MM.1S (cell line): ENCODE results near the gene NCOA1.

Source experiments
- DNase-seq: peaks from one replicate; pipeline ENCODE4 v3.0.0-alpha.2; 2015
- H2AFZ ChIP-seq: fragments of 300-600 bp; sonication (generic); 2 replicates; pipeline ENCODE4 v1.6.0; 2016; ENCODE audit warnings: antibody characterized with exemption, low read length
- H3F3A ChIP-seq: fragments of 300-600 bp; sonication (generic); 2 replicates; pipeline ENCODE4 v1.6.1; 2016; ENCODE audit warnings: mild to moderate bottlenecking, antibody characterized with exemption, low read length, moderate library complexity, mixed read lengths; ENCODE audit not compliant: insufficient read depth
- H3K27ac ChIP-seq: fragments of 300-600 bp; sonication (generic); 2 replicates; pipeline ENCODE4 v1.5.1; 2016; ENCODE audit warnings: mild to moderate bottlenecking, low read length
- H3K27me3 ChIP-seq: fragments of 300-600 bp; sonication (generic); replicated peaks from 2 replicates; pipeline ENCODE4 v1.6.0; 2016; ENCODE audit warnings: low read length; ENCODE audit not compliant: insufficient read depth
- H3K36me3 ChIP-seq: fragments of 300-600 bp; sonication (generic); replicated peaks from 2 replicates; pipeline ENCODE4 v1.6.1; 2016; ENCODE audit warnings: mild to moderate bottlenecking, low read length, mixed read lengths; ENCODE audit not compliant: insufficient read depth
- H3K4me1 ChIP-seq: fragments of 300-600 bp; sonication (generic); 2 replicates; pipeline ENCODE4 v1.6.1; 2016; ENCODE audit warnings: low read length, mixed read lengths
- H3K4me2 ChIP-seq: fragments of 300-600 bp; sonication (generic); 2 replicates; pipeline ENCODE4 v1.6.0; 2016; ENCODE audit warnings: low read depth, low read length
- H3K4me3 ChIP-seq: fragments of 300-600 bp; sonication (generic); 2 replicates; pipeline ENCODE4 v1.5.1; 2016; ENCODE audit warnings: low read length, mixed read lengths
- H3K79me2 ChIP-seq: fragments of 300-600 bp; sonication (generic); 2 replicates; pipeline ENCODE4 v1.6.1; 2016; ENCODE audit warnings: mixed run types, low read length, mixed read lengths
- H3K9ac ChIP-seq: fragments of 300-600 bp; sonication (generic); 2 replicates; pipeline ENCODE4 v1.6.1; 2016; ENCODE audit warnings: low read length, mixed read lengths
- H3K9me2 ChIP-seq: fragments of 300-600 bp; sonication (generic); replicated peaks from 2 replicates; pipeline ENCODE4 v1.6.1; 2016; ENCODE audit warnings: mild to moderate bottlenecking, low read length, mixed read lengths; ENCODE audit not compliant: insufficient read depth
- H3K9me3 ChIP-seq: fragments of 300-600 bp; sonication (generic); replicated peaks from 2 replicates; pipeline ENCODE4 v1.6.1; 2016; ENCODE audit warnings: mild to moderate bottlenecking, low read length, mixed read lengths; ENCODE audit not compliant: insufficient read depth
- H4K20me1 ChIP-seq: fragments of 300-600 bp; sonication (generic); 2 replicates; pipeline ENCODE4 v1.6.1; 2016; ENCODE audit warnings: mild to moderate bottlenecking, low read length, moderate library complexity, mixed read lengths; ENCODE audit not compliant: insufficient read depth
- CTCF ChIP-seq: fragments of 300-600 bp; sonication (generic); IDR thresholded peaks from 2 replicates; pipeline ENCODE4 v1.5.1; 2016; ENCODE audit warnings: antibody characterized with exemption, low read length, mixed read lengths
- EZH2 ChIP-seq: fragments of 300-600 bp; sonication (generic); optimal IDR thresholded peaks from 2 replicates; pipeline ENCODE3; 2017; ENCODE audit warnings: low read depth, mild to moderate bottlenecking, antibody characterized with exemption, low read length, mixed read lengths
- EZH2phosphoT487 ChIP-seq: fragments of 300-600 bp; sonication (generic); IDR thresholded peaks from 2 replicates; pipeline ENCODE4 v1.6.1; 2018; ENCODE audit warnings: antibody characterized with exemption, low read length

Gene NCOA1

GRCh38 chr2:24659862-24660261, 168.8 kb downstream of the NCOA1 start:
- H3K36me3 ChIP-seq: no peaks in the 10 kb centered on the region
- TF ChIP-seq EZH2phosphoT487: no peak
- TF ChIP-seq CTCF: no peak
- TF ChIP-seq EZH2: no peak
- no peak overlapping the region for H3K4me3 ChIP-seq
- no peak overlapping the region for H3K9ac ChIP-seq
- H3F3A ChIP-seq: no peaks in the 10 kb centered on the region
- H3K27ac ChIP-seq: no peak overlapping the region
- no peaks in the 10 kb centered on the region for H3K79me2 ChIP-seq
- H3K9me2 ChIP-seq: no peaks in the 10 kb centered on the region
- no peaks in the 10 kb centered on the region for H3K9me3 ChIP-seq
- no peak overlapping the region for H2AFZ ChIP-seq
- H3K4me1 ChIP-seq: no peaks in the 10 kb centered on the region
- no peak for DNase-seq
- no peaks in the 10 kb centered on the region for H3K27me3 ChIP-seq
- H3K4me2 ChIP-seq: no peak overlapping the region
- H4K20me1 ChIP-seq: no peaks in the 10 kb centered on the region

- Histone ChIP-seq H3F3A (no peaks in the 10 kb centered on the region), H4K20me1 (no peaks in the 10 kb centered on the region), H3K4me3 (no peak overlapping the region), H3K27me3 (no peaks in the 10 kb centered on the region), H3K4me2 (no peak overlapping the region), H3K79me2 (no peaks in the 10 kb centered on the region), H3K36me3 (no peaks in the 10 kb centered on the region), H3K4me1 (no peaks in the 10 kb centered on the region), H3K9ac (no peak overlapping the region), H3K9me2 (no peaks in the 10 kb centered on the region), H3K9me3 (no peaks in the 10 kb centered on the region), H3K27ac (no peak overlapping the region), H2AFZ (no peak overlapping the region)
- TF ChIP-seq EZH2phosphoT487 (no peak), EZH2 (no peak), CTCF (no peak)
- DNase-seq: no peak
Measured at GRCh38 chr2:24667542-24667941, 176.5 kb downstream of the NCOA1 start.

- no peaks in the 10 kb centered on the region for H3K27me3 ChIP-seq
Measured at GRCh38 chr2:24671230-24671629, 180.2 kb downstream of the NCOA1 start.

More at GRCh38 chr2:24671230-24671629, 180.2 kb downstream of the NCOA1 start:
- Histone ChIP-seq H3K9me3 (no peaks in the 10 kb centered on the region), H3K36me3 (no peaks in the 10 kb centered on the region), H3K79me2 (no peaks in the 10 kb centered on the region), H3F3A (no peaks in the 10 kb centered on the region), H3K4me1 (no peaks in the 10 kb centered on the region), H3K9ac (no peak overlapping the region), H3K4me3 (no peak overlapping the region), H2AFZ (no peak overlapping the region), H3K9me2 (no peaks in the 10 kb centered on the region), H3K4me2 (no peak overlapping the region), H4K20me1 (no peaks in the 10 kb centered on the region), H3K27ac (no peak overlapping the region)
- TF ChIP-seq EZH2 (no peak), EZH2phosphoT487 (no peak), CTCF (no peak)
- no peak for DNase-seq
